ENCODE results near the gene PDHX. TPM values are rescaled to one million over a fixed set of nuclear protein-coding genes. Genes with fewer than 3 reads are reported as not detected.

The PDHX gene
- total and polyA plus RNA-seq, 10 of the 15 experiments (the other 5 are each of a cell fraction or from before 2014, with no cell fraction given), result 14.5 to 41.9 (median 28.0) TPM

DNA sequence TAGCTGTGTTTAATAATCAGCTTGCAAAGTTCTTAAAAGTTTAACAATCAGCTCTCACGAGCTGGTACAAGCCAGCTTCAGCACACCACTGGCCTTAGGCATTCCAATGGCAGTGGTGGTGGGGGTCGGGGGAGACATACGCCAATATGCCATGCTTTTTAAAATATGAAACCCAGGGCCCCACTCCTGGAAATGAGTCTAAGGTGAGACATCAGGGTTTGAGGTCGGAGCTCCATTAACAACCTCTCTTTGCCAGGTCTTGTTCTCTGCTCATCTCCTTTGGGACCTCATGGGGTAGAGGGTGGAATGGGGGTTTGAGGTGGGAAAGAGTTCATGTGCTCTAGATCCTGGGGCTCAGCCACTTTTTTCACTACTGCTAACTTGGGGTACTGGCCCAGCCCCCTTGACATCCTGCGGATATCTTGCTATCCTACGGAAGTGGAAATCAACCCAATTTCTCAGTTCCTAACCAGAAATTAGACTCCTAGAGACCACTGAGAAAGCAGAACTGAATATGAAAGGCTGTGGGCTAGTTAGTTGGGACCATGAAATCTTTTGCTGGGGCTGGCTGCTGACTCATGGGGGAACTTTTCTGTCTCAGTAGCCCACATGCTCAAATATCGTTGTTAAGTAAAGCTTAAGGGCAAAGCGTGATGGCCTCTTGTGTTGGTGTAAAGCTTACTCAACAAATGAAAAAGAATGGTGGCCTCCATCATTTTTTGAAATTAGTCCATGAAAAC lies 90.1 kb downstream of the PDHX start (continued):
- TF ChIP-seq, protein P1, sequence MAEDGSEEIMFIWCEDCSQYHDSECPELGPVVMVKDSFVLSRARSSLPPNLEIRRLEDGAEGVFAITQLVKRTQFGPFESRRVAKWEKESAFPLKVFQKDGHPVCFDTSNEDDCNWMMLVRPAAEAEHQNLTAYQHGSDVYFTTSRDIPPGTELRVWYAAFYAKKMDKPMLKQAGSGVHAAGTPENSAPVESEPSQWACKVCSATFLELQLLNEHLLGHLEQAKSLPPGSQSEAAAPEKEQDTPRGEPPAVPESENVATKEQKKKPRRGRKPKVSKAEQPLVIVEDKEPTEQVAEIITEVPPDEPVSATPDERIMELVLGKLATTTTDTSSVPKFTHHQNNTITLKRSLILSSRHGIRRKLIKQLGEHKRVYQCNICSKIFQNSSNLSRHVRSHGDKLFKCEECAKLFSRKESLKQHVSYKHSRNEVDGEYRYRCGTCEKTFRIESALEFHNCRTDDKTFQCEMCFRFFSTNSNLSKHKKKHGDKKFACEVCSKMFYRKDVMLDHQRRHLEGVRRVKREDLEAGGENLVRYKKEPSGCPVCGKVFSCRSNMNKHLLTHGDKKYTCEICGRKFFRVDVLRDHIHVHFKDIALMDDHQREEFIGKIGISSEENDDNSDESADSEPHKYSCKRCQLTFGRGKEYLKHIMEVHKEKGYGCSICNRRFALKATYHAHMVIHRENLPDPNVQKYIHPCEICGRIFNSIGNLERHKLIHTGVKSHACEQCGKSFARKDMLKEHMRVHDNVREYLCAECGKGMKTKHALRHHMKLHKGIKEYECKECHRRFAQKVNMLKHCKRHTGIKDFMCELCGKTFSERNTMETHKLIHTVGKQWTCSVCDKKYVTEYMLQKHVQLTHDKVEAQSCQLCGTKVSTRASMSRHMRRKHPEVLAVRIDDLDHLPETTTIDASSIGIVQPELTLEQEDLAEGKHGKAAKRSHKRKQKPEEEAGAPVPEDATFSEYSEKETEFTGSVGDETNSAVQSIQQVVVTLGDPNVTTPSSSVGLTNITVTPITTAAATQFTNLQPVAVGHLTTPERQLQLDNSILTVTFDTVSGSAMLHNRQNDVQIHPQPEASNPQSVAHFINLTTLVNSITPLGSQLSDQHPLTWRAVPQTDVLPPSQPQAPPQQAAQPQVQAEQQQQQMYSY (CRISPR knock-in tag; IDR thresholded peaks at IDR 0.05), result no peak
- TF ChIP-seq ZNF384 (IDR thresholded peaks at IDR 0.05; ENCODE audit: borderline replicate concordance, low read depth, low read length), result no peak
- peak in 1 of 2 experiments; percentile 61; a peak in 1 of 4 replicates for TF ChIP-seq SRF (IDR thresholded peaks at IDR 0.05; ENCODE audit: low read depth in 2 of 2, low read length in 2 of 2)
- TF ChIP-seq CHD4 (IDR thresholded peaks at IDR 0.05), result no peak
- peak; percentile 57 for TF ChIP-seq SP1 (IDR thresholded peaks at IDR 0.05; ENCODE audit: low read depth, low read length)
- TF ChIP-seq ZNF207 (IDR thresholded peaks at IDR 0.05; ENCODE audit: borderline replicate concordance), result peak; percentile 7; the same call in 1 of the 2 replicates
- TF ChIP-seq, protein P2, sequence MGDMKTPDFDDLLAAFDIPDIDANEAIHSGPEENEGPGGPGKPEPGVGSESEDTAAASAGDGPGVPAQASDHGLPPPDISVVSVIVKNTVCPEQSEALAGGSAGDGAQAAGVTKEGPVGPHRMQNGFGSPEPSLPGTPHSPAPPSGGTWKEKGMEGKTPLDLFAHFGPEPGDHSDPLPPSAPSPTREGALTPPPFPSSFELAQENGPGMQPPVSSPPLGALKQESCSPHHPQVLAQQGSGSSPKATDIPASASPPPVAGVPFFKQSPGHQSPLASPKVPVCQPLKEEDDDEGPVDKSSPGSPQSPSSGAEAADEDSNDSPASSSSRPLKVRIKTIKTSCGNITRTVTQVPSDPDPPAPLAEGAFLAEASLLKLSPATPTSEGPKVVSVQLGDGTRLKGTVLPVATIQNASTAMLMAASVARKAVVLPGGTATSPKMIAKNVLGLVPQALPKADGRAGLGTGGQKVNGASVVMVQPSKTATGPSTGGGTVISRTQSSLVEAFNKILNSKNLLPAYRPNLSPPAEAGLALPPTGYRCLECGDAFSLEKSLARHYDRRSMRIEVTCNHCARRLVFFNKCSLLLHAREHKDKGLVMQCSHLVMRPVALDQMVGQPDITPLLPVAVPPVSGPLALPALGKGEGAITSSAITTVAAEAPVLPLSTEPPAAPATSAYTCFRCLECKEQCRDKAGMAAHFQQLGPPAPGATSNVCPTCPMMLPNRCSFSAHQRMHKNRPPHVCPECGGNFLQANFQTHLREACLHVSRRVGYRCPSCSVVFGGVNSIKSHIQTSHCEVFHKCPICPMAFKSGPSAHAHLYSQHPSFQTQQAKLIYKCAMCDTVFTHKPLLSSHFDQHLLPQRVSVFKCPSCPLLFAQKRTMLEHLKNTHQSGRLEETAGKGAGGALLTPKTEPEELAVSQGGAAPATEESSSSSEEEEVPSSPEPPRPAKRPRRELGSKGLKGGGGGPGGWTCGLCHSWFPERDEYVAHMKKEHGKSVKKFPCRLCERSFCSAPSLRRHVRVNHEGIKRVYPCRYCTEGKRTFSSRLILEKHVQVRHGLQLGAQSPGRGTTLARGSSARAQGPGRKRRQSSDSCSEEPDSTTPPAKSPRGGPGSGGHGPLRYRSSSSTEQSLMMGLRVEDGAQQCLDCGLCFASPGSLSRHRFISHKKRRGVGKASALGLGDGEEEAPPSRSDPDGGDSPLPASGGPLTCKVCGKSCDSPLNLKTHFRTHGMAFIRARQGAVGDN (IDR thresholded peaks at IDR 0.05), result peak; percentile 26; the same call in 1 of the 2 replicates
- TF ChIP-seq POLR2A (IDR thresholded peaks at IDR 0.05; ENCODE audit: low read depth, low read length), result no peak
- TF ChIP-seq RELA (IDR thresholded peaks at IDR 0.05; ENCODE audit: borderline replicate concordance, partially characterized antibody), result peak; percentile 62
- TF ChIP-seq, protein P3, sequence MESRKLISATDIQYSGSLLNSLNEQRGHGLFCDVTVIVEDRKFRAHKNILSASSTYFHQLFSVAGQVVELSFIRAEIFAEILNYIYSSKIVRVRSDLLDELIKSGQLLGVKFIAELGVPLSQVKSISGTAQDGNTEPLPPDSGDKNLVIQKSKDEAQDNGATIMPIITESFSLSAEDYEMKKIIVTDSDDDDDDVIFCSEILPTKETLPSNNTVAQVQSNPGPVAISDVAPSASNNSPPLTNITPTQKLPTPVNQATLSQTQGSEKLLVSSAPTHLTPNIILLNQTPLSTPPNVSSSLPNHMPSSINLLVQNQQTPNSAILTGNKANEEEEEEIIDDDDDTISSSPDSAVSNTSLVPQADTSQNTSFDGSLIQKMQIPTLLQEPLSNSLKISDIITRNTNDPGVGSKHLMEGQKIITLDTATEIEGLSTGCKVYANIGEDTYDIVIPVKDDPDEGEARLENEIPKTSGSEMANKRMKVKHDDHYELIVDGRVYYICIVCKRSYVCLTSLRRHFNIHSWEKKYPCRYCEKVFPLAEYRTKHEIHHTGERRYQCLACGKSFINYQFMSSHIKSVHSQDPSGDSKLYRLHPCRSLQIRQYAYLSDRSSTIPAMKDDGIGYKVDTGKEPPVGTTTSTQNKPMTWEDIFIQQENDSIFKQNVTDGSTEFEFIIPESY (IDR thresholded peaks at IDR 0.05), result no peak
- no peak for TF ChIP-seq MYC (IDR thresholded peaks at IDR 0.05; ENCODE audit: insufficient read depth, insufficient read length, insufficient replicate concordance, low read length, severe bottlenecking)
- peak; percentile 84 for TF ChIP-seq TCF3 (IDR thresholded peaks at IDR 0.05; ENCODE audit: borderline replicate concordance, insufficient read depth, low read depth, low read length)
- TF ChIP-seq SREBF2 (IDR thresholded peaks at IDR 0.05; ENCODE audit: low read length), result no peak
- TF ChIP-seq, protein P4, sequence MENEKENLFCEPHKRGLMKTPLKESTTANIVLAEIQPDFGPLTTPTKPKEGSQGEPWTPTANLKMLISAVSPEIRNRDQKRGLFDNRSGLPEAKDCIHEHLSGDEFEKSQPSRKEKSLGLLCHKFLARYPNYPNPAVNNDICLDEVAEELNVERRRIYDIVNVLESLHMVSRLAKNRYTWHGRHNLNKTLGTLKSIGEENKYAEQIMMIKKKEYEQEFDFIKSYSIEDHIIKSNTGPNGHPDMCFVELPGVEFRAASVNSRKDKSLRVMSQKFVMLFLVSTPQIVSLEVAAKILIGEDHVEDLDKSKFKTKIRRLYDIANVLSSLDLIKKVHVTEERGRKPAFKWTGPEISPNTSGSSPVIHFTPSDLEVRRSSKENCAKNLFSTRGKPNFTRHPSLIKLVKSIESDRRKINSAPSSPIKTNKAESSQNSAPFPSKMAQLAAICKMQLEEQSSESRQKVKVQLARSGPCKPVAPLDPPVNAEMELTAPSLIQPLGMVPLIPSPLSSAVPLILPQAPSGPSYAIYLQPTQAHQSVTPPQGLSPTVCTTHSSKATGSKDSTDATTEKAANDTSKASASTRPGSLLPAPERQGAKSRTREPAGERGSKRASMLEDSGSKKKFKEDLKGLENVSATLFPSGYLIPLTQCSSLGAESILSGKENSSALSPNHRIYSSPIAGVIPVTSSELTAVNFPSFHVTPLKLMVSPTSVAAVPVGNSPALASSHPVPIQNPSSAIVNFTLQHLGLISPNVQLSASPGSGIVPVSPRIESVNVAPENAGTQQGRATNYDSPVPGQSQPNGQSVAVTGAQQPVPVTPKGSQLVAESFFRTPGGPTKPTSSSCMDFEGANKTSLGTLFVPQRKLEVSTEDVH (IDR thresholded peaks at IDR 0.05; ENCODE audit: low read depth, partially characterized antibody), result no peak
- peak; percentile 80; the same call in 1 of the 2 replicates for TF ChIP-seq STAT3 (IDR thresholded peaks at IDR 0.05; ENCODE audit: low read depth, low read length)
- TF ChIP-seq NR2C1 (IDR thresholded peaks at IDR 0.05), result no peak

Data from GM12878 (cell line).